HG03108 (cell line): ENCODE results near the gene ASPRV1.

ENCODE experiments used
- ATAC-seq: cut with Tn5 transposase; IDR thresholded peaks from one replicate; pipeline ENCODE4 v1.9.1; 2021; ENCODE audit warnings: moderate library complexity; ENCODE audit not compliant: unreplicated experiment

ASPRV1 gene

GRCh38 chr2:69989009-69989408, 27.6 kb upstream of the ASPRV1 start:
- no peak for ATAC-seq

- no peak for ATAC-seq
Measured at GRCh38 chr2:69988086-69988635, 26.7 kb upstream of the ASPRV1 start.

GRCh38 chr2:69986691-69987090, 25.3 kb upstream of the ASPRV1 start:
- ATAC-seq = no peak

- no peak for ATAC-seq
Measured at GRCh38 chr2:69985688-69986087, 24.3 kb upstream of the ASPRV1 start.

GRCh38 chr2:69985216-69985615, 23.8 kb upstream of the ASPRV1 start:
- no peak for ATAC-seq

- no peak for ATAC-seq
Measured at GRCh38 chr2:69983392-69983966, 22.0 kb upstream of the ASPRV1 start.

- no peak for ATAC-seq
Measured at GRCh38 chr2:69979902-69980807, 18.7 kb upstream of the ASPRV1 start.

GRCh38 chr2:69977906-69978482, 16.6 kb upstream of the ASPRV1 start:
- no peak for ATAC-seq

- no peak for ATAC-seq
Measured at GRCh38 chr2:69977186-69977585, 15.8 kb upstream of the ASPRV1 start.

GRCh38 chr2:69975853-69976462, 14.5 kb upstream of the ASPRV1 start:
- ATAC-seq = no peak

GRCh38 chr2:69975136-69975852, 13.9 kb upstream of the ASPRV1 start:
- ATAC-seq = no peak

GRCh38 chr2:69973335-69973735, 11.9 kb upstream of the ASPRV1 start:
- ATAC-seq = no peak

GRCh38 chr2:69972822-69973221, 11.4 kb upstream of the ASPRV1 start:
- no peak for ATAC-seq

- ATAC-seq = no peak
Measured at GRCh38 chr2:69969991-69970390, 8.6 kb upstream of the ASPRV1 start.

GRCh38 chr2:69969126-69969983, 7.9 kb upstream of the ASPRV1 start:
- ATAC-seq = no peak

- no peak for ATAC-seq
Measured at GRCh38 chr2:69968609-69969008, 7.2 kb upstream of the ASPRV1 start.

- ATAC-seq = no peak
Measured at GRCh38 chr2:69966496-69966895, 5.1 kb upstream of the ASPRV1 start.

GRCh38 chr2:69965756-69966445, 4.5 kb upstream of the ASPRV1 start:
- ATAC-seq = no peak

- no peak for ATAC-seq
Measured at GRCh38 chr2:69964353-69964841, 3.0 kb upstream of the ASPRV1 start.
